ENCODE results near the gene TRAF3IP1.
A peak's percentile ranks its signal among the peaks of the same experiment; 100 is the strongest.
"Not testable (repeated sequence)": the region's sequence is repeated elsewhere in the genome, so short reads cannot be mapped to it uniquely, and the experiment has no call there.

The TRAF3IP1 gene

GRCh38 chr2:238320246-238320647 is at the start of gene TRAF3IP1:
TRAF3IP1 (plus strand) TSS chr2:238320518; CDS start chr2:238320663, 145 bp downstream.
- DNase-seq = peak; percentile 96

GRCh38 chr2:238270606-238271005 is 49.7 kb upstream of the TRAF3IP1 start:
- DNase-seq = no peak

GRCh38 chr2:238271061-238271554 is 49.2 kb upstream of the TRAF3IP1 start:
- DNase-seq = no peak

GRCh38 chr2:238271686-238272085 is 48.6 kb upstream of the TRAF3IP1 start:
- DNase-seq = not testable (repeated sequence)

- no peak for DNase-seq
These were observed 48.2 kb upstream of the TRAF3IP1 start for GRCh38 chr2:238272156-238272555.

GRCh38 chr2:238273433-238273832 is 46.9 kb upstream of the TRAF3IP1 start:
- not testable (repeated sequence) for DNase-seq

- no peak for DNase-seq
These were observed 46.0 kb upstream of the TRAF3IP1 start for GRCh38 chr2:238274152-238274865.

GRCh38 chr2:238277695-238278094 is 42.6 kb upstream of the TRAF3IP1 start:
- no peak for DNase-seq

GRCh38 chr2:238278626-238279323 is 41.5 kb upstream of the TRAF3IP1 start:
- DNase-seq = no peak

GRCh38 chr2:238279324-238279682 is 41.0 kb upstream of the TRAF3IP1 start:
- DNase-seq = no peak

GRCh38 chr2:238280083-238280825 is 40.1 kb upstream of the TRAF3IP1 start:
- no peak for DNase-seq

GRCh38 chr2:238281826-238282480 is 38.4 kb upstream of the TRAF3IP1 start:
- DNase-seq = no peak

- no peak for DNase-seq
These were observed 37.2 kb upstream of the TRAF3IP1 start for GRCh38 chr2:238282861-238283738.

GRCh38 chr2:238284802-238285515 is 35.4 kb upstream of the TRAF3IP1 start:
- DNase-seq = no peak

- no peak for DNase-seq
These were observed 34.6 kb upstream of the TRAF3IP1 start for GRCh38 chr2:238285653-238286082.

- no peak for DNase-seq
These were observed 34.2 kb upstream of the TRAF3IP1 start for GRCh38 chr2:238286095-238286494.

- no peak for DNase-seq
These were observed 33.8 kb upstream of the TRAF3IP1 start for GRCh38 chr2:238286551-238286950.

GRCh38 chr2:238286987-238287736 is 33.2 kb upstream of the TRAF3IP1 start:
- no peak for DNase-seq

- peak; percentile 41 for DNase-seq
These were observed 32.3 kb upstream of the TRAF3IP1 start, which contains the start of gene PER2 for GRCh38 chr2:238287737-238288649. PER2 (minus strand) TSS chr2:238288610; CDS start chr2:238277936, 10,674 bp downstream.

Measured in NCI-H2227 treated with DMSO at 0.1 percent for 48 hours (cell line).